BE2C (cell line): ENCODE measurements around the gene CATSPERD.

ENCODE experiments used
- DNase-seq: peaks from one replicate; pipeline ENCODE4 v3.0.0-alpha.2; 2020
- H3K27me3 ChIP-seq: fragments of 250-450 bp; sonication (Bioruptor Pico); 2 replicates; pipeline ENCODE4 v1.5.1; 2020; ENCODE audit warnings: mild to moderate bottlenecking
- H3K36me3 ChIP-seq: fragments of 250-450 bp; sonication (Bioruptor Pico); 2 replicates; pipeline ENCODE4 v1.5.1; 2020; ENCODE audit warnings: mild to moderate bottlenecking
- H3K4me1 ChIP-seq: fragments of 250-450 bp; sonication (Bioruptor Pico); 2 replicates; pipeline ENCODE4 v1.5.1; 2020
- H3K4me3 ChIP-seq: 2 replicates; pipeline ENCODE4 v1.5.1; 2011; ENCODE audit warnings: low read depth, low read length
- H3K9me3 ChIP-seq: fragments of 250-450 bp; sonication (Bioruptor Pico); 2 replicates; pipeline ENCODE4 v1.5.1; 2020
- TF ChIP-seq, protein P1 (sequence below): IDR thresholded peaks from 2 replicates; pipeline ENCODE4 v1.5.1; 2012; ENCODE audit warnings: mild to moderate bottlenecking, low read depth, low read length

CATSPERD gene

DNA sequence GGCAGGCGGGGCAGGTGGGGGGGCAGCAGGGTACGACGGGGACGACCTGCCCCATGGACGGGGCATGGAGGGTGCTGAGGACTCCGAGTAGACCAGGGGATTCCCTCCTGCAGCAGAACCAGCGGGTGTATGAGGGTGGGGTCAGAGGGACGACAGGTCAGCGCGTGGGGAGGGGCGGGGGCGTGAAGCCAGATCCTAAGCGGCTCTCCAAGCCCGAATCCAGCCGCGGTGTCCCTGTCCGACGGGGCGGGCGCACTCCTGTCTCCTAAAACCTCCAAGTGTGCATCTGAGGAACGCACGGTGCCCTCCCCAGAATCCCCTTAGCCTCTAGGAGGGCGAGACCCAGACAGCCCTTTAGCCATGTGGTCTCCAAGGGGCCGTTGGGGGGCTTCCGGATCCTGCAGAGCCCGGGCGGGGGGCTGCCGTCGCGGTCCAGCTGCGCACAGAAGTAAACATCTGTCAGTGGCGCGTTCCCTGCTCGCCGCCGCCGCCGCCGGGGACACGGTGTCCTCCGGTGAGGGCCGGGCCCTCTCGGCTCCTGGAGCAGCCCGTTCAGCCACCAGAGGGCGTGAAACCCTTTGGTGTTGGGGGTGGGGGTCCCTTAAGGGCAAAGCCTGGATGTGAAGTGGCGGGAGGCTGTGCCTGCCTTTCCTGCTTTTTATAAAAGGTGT lies 85.2 kb downstream of the CATSPERD start:
- H3K4me3 ChIP-seq: peak overlapping the region; percentile 40
- H3K4me1 ChIP-seq: peaks cover 24% of the 10 kb centered on the region
- H3K27me3 ChIP-seq: peaks cover 7% of the 10 kb centered on the region
- DNase-seq: peak; percentile 93
- H3K9me3 ChIP-seq: no peaks in the 10 kb centered on the region
- TF ChIP-seq, protein P1, sequence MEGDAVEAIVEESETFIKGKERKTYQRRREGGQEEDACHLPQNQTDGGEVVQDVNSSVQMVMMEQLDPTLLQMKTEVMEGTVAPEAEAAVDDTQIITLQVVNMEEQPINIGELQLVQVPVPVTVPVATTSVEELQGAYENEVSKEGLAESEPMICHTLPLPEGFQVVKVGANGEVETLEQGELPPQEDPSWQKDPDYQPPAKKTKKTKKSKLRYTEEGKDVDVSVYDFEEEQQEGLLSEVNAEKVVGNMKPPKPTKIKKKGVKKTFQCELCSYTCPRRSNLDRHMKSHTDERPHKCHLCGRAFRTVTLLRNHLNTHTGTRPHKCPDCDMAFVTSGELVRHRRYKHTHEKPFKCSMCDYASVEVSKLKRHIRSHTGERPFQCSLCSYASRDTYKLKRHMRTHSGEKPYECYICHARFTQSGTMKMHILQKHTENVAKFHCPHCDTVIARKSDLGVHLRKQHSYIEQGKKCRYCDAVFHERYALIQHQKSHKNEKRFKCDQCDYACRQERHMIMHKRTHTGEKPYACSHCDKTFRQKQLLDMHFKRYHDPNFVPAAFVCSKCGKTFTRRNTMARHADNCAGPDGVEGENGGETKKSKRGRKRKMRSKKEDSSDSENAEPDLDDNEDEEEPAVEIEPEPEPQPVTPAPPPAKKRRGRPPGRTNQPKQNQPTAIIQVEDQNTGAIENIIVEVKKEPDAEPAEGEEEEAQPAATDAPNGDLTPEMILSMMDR: peak; percentile 75
- no peaks in the 10 kb centered on the region for H3K36me3 ChIP-seq

DNA sequence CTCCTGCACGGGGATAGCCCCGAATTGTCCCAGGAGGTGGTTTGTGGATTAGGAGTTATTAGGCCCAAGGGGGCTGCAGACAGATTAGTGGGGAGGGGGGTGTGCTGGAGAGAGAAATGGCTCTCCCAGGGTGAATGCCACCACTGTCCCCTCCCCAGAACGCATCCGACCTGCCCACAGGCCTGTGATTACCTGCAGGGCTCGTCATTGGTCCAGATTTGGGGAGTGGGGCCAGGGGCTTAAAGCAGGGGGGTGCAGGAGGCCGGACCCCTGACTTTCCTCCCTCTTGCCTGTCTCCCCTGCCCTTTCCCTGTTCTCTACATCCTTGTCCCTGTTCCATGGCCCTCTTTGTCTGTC lies 85.7 kb downstream of the CATSPERD start:
- no peak for DNase-seq
- Histone ChIP-seq H3K4me3 (no peak overlapping the region), H3K27me3 (peaks cover 7% of the 10 kb centered on the region), H3K4me1 (peaks cover 24% of the 10 kb centered on the region), H3K36me3 (no peaks in the 10 kb centered on the region), H3K9me3 (no peaks in the 10 kb centered on the region)
- TF ChIP-seq, protein P1: no peak

DNA sequence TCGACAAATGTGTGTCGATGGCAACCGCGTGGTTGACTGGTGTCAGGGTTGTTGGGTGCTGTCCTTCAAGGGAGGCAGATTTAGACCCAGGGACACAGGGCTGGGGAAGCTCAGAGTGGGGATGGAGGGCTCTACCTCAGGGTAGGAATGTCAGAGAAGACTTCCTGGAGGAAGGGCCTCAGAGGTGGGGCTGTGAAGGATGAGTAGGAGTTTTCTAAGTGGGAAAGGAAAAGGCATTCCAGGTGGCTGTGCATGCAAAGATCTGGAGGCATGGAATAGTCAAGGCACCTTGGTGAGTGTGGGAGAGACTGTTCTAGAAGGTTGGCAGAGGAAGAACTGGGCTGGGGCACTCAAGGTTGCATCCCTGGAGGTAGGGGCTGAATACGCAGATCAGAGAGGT lies 86.5 kb downstream of the CATSPERD start:
- TF ChIP-seq, protein P1: no peak
- Histone ChIP-seq H3K4me1 (peaks cover 22% of the 10 kb centered on the region), H3K9me3 (no peaks in the 10 kb centered on the region), H3K4me3 (no peak overlapping the region), H3K27me3 (peaks cover 7% of the 10 kb centered on the region), H3K36me3 (no peaks in the 10 kb centered on the region)
- DNase-seq: no peak

DNA sequence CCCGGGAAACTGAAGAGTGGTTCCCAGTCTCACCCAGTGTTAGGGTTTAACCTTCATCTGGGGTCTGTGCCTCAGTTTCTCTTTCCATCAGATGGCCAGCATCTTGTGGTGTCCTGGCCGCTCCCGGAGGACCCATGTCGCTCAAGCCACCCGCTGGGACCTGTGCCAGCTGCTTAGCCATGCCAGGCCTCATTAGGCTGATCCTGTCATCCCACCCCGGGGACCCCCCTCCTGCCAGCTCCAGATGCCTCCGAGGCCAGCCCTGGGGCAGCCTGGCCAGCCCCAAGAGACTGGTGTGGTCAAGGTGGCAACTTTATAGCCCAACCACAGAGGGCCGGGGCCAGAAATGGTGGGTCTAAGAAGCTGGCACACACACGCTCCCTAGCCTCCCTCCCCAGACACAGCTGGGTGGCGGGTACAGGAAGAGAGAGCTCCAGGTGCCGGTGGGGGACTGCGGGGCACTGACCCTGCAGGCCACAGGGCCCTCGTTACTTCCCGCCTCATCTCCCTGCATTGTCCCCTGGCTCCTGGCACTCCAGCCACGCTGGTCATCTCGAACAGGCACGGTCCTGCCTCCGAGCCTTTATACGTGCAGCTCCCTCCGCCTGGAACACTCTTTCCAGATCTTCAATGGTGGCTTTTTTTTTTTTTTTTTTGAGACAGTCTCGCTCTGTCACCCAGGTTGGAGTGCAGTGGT lies 87.8 kb downstream of the CATSPERD start:
- Histone ChIP-seq H3K4me1 (peaks cover 15% of the 10 kb centered on the region), H3K9me3 (no peaks in the 10 kb centered on the region), H3K4me3 (no peak overlapping the region), H3K36me3 (no peaks in the 10 kb centered on the region), H3K27me3 (peaks cover 7% of the 10 kb centered on the region)
- DNase-seq: peak; percentile 42
- TF ChIP-seq, protein P1: no peak

DNA sequence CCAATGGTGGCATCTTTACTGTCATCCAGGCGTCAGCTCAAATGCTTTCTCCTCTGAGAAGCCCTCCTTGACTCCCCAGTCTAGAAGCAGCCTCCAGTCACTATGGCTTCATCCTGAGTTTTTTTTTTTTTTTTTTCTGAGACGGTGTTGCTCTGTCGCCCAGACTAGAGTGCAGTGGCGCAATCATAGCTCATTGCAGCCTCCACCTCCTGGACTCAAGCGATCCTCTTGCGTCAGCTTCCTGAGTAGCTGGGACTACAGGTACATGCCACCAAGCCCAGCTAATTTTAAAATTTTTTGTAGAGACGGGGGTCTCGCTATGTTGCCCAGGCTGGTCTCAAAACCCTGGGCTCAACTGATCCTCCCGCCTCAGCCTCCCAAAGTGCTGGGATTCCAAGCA lies 88.6 kb downstream of the CATSPERD start:
- H3K9me3 ChIP-seq: no peaks in the 10 kb centered on the region
- peaks cover 7% of the 10 kb centered on the region for H3K27me3 ChIP-seq
- DNase-seq: no peak
- TF ChIP-seq, protein P1: no peak
- H3K36me3 ChIP-seq: no peaks in the 10 kb centered on the region
- H3K4me1 ChIP-seq: peaks cover 10% of the 10 kb centered on the region
- H3K4me3 ChIP-seq: no peak overlapping the region

DNA sequence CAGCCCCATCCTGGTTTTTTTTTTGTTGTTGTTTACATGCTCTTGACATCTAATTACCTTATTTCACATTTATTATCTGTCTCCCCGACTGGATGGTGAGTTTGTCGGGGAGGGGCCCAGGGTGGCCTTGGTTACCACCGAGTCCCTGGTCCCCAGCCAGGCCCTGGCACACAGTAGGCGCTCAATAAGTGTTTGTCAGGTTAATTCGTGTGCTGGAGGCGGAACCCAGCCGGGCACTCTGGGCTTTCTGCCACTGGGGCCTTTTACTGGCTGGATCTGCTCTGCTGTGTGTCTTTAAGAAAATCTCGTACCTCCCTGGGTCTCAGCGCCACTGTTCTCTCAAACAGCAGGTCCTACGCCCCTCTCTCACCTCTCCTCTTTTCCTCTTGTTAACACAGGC lies 89.0 kb downstream of the CATSPERD start:
- TF ChIP-seq, protein P1: no peak
- DNase-seq: no peak
- Histone ChIP-seq H3K36me3 (no peaks in the 10 kb centered on the region), H3K27me3 (peaks cover 7% of the 10 kb centered on the region), H3K4me3 (no peak overlapping the region), H3K9me3 (no peaks in the 10 kb centered on the region), H3K4me1 (peaks cover 7% of the 10 kb centered on the region)
